T-helper 2 cell treated with Interferon-gamma antibody and Interleukin-4, amounts not matched to agents 5 μg/mL and 100 μg/mL, for 36 hours (primary cell): ENCODE measurements around the gene PEX10.

Source experiments
- DNase-seq: peaks from one replicate; pipeline ENCODE4 v3.0.0; 2021; ENCODE audit warnings: low spot score
- H3K27ac Mint-ChIP-seq: one replicate; pipeline ENCODE4 v1.8.0; 2021; ENCODE audit warnings: mild to moderate bottlenecking, mixed read lengths
- H3K27me3 Mint-ChIP-seq: one replicate; pipeline ENCODE4 v1.8.0; 2021; ENCODE audit warnings: low read depth, mixed read lengths
- H3K36me3 Mint-ChIP-seq: one replicate; pipeline ENCODE4 v1.8.0; 2021; ENCODE audit warnings: low read depth, mixed read lengths
- H3K4me1 Mint-ChIP-seq: one replicate; pipeline ENCODE4 v1.8.0; 2021; ENCODE audit warnings: low read depth, mixed read lengths
- H3K4me3 Mint-ChIP-seq: one replicate; pipeline ENCODE4 v1.8.0; 2022; ENCODE audit warnings: mild to moderate bottlenecking, moderate library complexity, mixed read lengths
- H3K9me3 Mint-ChIP-seq: one replicate; pipeline ENCODE4 v1.8.0; 2021; ENCODE audit warnings: mixed read lengths

PEX10 gene

GRCh38 chr1:2388004-2388913, 24.1 kb downstream of the PEX10 start:
- Mint-ChIP-seq H3K4me1 (peaks cover 14% of the 10 kb centered on the region), H3K36me3 (peaks cover 10% of the 10 kb centered on the region), H3K4me3 (no peak overlapping the region), H3K27me3 (no peaks in the 10 kb centered on the region), H3K27ac (no peak overlapping the region), H3K9me3 (no peaks in the 10 kb centered on the region)
- no peak for DNase-seq

- Mint-ChIP-seq H3K9me3 (no peaks in the 10 kb centered on the region), H3K4me1 (peaks cover 6% of the 10 kb centered on the region), H3K27me3 (no peaks in the 10 kb centered on the region), H3K36me3 (no peaks in the 10 kb centered on the region), H3K27ac (no peak overlapping the region), H3K4me3 (no peak overlapping the region)
- no peak for DNase-seq
Measured at GRCh38 chr1:2386636-2387611, 25.4 kb downstream of the PEX10 start.

GRCh38 chr1:2385606-2386280, 26.6 kb downstream of the PEX10 start:
- no peak overlapping the region for H3K4me3 Mint-ChIP-seq
- no peak for DNase-seq
- no peaks in the 10 kb centered on the region for H3K27me3 Mint-ChIP-seq
- no peaks in the 10 kb centered on the region for H3K36me3 Mint-ChIP-seq
- peaks cover 6% of the 10 kb centered on the region for H3K4me1 Mint-ChIP-seq
- no peaks in the 10 kb centered on the region for H3K9me3 Mint-ChIP-seq
- H3K27ac Mint-ChIP-seq = no peak overlapping the region

GRCh38 chr1:2384941-2385481, 27.4 kb downstream of the PEX10 start:
- H3K27me3 Mint-ChIP-seq = no peaks in the 10 kb centered on the region
- no peaks in the 10 kb centered on the region for H3K36me3 Mint-ChIP-seq
- no peak for DNase-seq
- H3K4me1 Mint-ChIP-seq = peaks cover 1% of the 10 kb centered on the region
- H3K4me3 Mint-ChIP-seq = no peak overlapping the region
- H3K27ac Mint-ChIP-seq = no peak overlapping the region
- H3K9me3 Mint-ChIP-seq = no peaks in the 10 kb centered on the region

- no peak for DNase-seq
- H3K27me3 Mint-ChIP-seq = no peaks in the 10 kb centered on the region
- H3K27ac Mint-ChIP-seq = no peak overlapping the region
- H3K4me3 Mint-ChIP-seq = no peak overlapping the region
- H3K4me1 Mint-ChIP-seq = no peaks in the 10 kb centered on the region
- H3K36me3 Mint-ChIP-seq = no peaks in the 10 kb centered on the region
- H3K9me3 Mint-ChIP-seq = no peaks in the 10 kb centered on the region
Measured at GRCh38 chr1:2384130-2384860, 28.1 kb downstream of the PEX10 start.

GRCh38 chr1:2383576-2383975, 28.8 kb downstream of the PEX10 start:
- no peaks in the 10 kb centered on the region for H3K4me1 Mint-ChIP-seq
- H3K9me3 Mint-ChIP-seq = no peaks in the 10 kb centered on the region
- H3K36me3 Mint-ChIP-seq = no peaks in the 10 kb centered on the region
- H3K27me3 Mint-ChIP-seq = no peaks in the 10 kb centered on the region
- DNase-seq = no peak
- H3K4me3 Mint-ChIP-seq = no peak overlapping the region
- H3K27ac Mint-ChIP-seq = no peak overlapping the region

- Mint-ChIP-seq H3K27me3 (no peaks in the 10 kb centered on the region), H3K4me3 (no peak overlapping the region), H3K9me3 (no peaks in the 10 kb centered on the region), H3K4me1 (no peaks in the 10 kb centered on the region), H3K27ac (no peak overlapping the region), H3K36me3 (no peaks in the 10 kb centered on the region)
- DNase-seq = no peak
Measured at GRCh38 chr1:2382621-2383361, 29.6 kb downstream of the PEX10 start.

GRCh38 chr1:2381741-2382620, 30.4 kb downstream of the PEX10 start:
- Mint-ChIP-seq H3K27ac (no peak overlapping the region), H3K9me3 (no peaks in the 10 kb centered on the region), H3K27me3 (no peaks in the 10 kb centered on the region), H3K4me1 (no peaks in the 10 kb centered on the region), H3K36me3 (no peaks in the 10 kb centered on the region), H3K4me3 (no peak overlapping the region)
- DNase-seq = peak; percentile 61

- Mint-ChIP-seq H3K4me1 (no peaks in the 10 kb centered on the region), H3K27ac (no peak overlapping the region)
Measured at GRCh38 chr1:2380816-2381591, 31.4 kb downstream of the PEX10 start.

GRCh38 chr1:2379733-2380404, 32.5 kb downstream of the PEX10 start:
- Mint-ChIP-seq H3K36me3 (no peaks in the 10 kb centered on the region), H3K4me1 (no peaks in the 10 kb centered on the region), H3K27ac (no peak overlapping the region), H3K9me3 (no peaks in the 10 kb centered on the region), H3K27me3 (no peaks in the 10 kb centered on the region), H3K4me3 (no peak overlapping the region)
- no peak for DNase-seq

More at GRCh38 chr1:2380816-2381591, 31.4 kb downstream of the PEX10 start:
- Mint-ChIP-seq H3K36me3 (no peaks in the 10 kb centered on the region), H3K4me3 (no peak overlapping the region), H3K9me3 (no peaks in the 10 kb centered on the region), H3K27me3 (no peaks in the 10 kb centered on the region)
- DNase-seq = no peak
